GM12875 (cell line): ENCODE results near the gene PRSS16.

Source experiments
- H3K4me3 ChIP-seq: one replicate; pipeline ENCODE4 v1.5.1; 2011; ENCODE audit warnings: low read depth, low read length, control low read depth
- TF ChIP-seq, protein P1 (sequence below): IDR thresholded peaks from 2 replicates; pipeline ENCODE4 v1.5.1; 2011; ENCODE audit warnings: low read depth, mild to moderate bottlenecking, control low read depth, inconsistent platforms, low read length, moderate library complexity, borderline replicate concordance; ENCODE audit not compliant: insufficient read depth

Gene PRSS16

DNA sequence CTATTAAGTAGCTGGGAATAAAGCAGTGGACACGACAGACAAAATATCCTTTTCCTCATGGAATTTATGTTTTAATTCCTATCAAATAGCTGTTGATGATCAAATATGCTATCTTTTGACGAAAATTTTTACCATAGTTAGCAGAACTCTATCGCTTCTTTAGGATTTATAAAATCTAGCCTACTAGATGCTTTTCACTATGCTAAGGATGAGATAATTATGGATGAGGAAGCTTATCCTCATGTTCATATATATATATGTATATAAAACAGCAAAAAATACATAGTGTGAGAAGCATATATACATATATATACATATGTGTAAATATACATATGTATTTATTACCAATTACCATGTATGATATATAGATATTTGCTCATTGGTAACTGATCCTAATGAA, 12.9 kb upstream of the PRSS16 start:
- no peak overlapping the region for H3K4me3 ChIP-seq
- TF ChIP-seq, protein P1, sequence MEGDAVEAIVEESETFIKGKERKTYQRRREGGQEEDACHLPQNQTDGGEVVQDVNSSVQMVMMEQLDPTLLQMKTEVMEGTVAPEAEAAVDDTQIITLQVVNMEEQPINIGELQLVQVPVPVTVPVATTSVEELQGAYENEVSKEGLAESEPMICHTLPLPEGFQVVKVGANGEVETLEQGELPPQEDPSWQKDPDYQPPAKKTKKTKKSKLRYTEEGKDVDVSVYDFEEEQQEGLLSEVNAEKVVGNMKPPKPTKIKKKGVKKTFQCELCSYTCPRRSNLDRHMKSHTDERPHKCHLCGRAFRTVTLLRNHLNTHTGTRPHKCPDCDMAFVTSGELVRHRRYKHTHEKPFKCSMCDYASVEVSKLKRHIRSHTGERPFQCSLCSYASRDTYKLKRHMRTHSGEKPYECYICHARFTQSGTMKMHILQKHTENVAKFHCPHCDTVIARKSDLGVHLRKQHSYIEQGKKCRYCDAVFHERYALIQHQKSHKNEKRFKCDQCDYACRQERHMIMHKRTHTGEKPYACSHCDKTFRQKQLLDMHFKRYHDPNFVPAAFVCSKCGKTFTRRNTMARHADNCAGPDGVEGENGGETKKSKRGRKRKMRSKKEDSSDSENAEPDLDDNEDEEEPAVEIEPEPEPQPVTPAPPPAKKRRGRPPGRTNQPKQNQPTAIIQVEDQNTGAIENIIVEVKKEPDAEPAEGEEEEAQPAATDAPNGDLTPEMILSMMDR = no peak

DNA sequence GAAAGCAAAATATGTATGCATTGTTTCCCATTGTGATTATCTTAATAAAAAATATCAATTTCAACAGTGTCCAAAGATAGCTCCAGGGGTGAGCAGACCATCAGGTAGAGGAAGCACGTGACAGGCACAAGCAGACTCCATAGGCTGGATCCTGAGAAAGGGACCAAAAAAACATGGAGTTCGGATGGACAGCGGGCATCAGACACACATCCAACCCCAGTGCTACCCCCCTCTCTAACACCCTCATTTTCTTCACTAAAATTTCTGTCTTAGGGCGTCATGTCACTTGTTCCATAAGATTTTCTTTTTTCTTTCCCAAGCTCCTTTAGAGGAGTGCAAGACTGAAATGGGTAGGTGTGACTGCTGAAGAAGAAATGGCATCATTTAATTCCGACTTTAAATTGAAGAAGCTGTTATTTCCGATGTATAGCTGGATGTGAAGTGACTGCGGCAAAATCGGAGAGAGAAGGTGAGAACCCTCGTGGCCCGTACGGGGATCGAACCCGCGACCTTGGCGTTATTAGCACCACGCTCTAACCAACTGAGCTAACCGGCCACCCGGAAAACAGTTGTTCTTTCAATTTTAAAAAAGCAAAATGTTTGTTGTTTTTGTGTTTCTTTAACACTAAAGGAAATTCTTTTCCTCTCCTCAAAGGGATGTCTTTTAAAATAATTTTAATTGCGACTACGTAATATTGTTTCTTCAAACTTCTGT, 10.3 kb upstream of the PRSS16 start:
- TF ChIP-seq, protein P1 = no peak
- H3K4me3 ChIP-seq = no peak overlapping the region

- no peak overlapping the region for H3K4me3 ChIP-seq
- TF ChIP-seq, protein P1 = no peak
Observed at GRCh38 chr6:27238010-27238983, 9.2 kb upstream of the PRSS16 start.

DNA sequence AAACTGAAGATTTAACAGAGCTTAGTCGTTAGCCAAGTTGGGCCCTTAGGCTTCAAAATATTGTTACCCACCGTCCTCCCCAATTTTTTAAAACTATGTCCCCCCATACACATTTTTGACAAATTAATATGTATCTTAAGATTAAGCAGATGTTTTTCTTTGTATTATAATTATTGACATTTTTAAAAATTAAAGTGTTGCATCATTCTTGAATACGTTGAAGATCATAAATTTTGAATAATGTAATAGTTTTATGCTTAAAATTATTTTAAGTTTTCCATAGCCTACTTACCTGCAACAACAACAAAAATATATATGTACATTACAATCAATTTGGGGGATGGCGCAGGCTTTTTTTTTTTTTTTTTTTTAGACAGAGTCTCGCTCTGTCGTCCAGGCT, 8.2 kb upstream of the PRSS16 start:
- no peak overlapping the region for H3K4me3 ChIP-seq
- TF ChIP-seq, protein P1 = no peak

- H3K4me3 ChIP-seq = no peak overlapping the region
- TF ChIP-seq, protein P1 = no peak
Observed at GRCh38 chr6:27241443-27241842, 6.1 kb upstream of the PRSS16 start.

GRCh38 chr6:27242589-27243265, 4.8 kb upstream of the PRSS16 start:
- TF ChIP-seq, protein P1 = no peak

GRCh38 chr6:27248783-27249182, 1.3 kb downstream of the PRSS16 start:
- TF ChIP-seq, protein P1 = no peak
- no peak overlapping the region for H3K4me3 ChIP-seq

More at GRCh38 chr6:27242589-27243265, 4.8 kb upstream of the PRSS16 start:
- no peak overlapping the region for H3K4me3 ChIP-seq
